AG08396 (cell line): Measurements from ENCODE around the gene SYCP3.
"Not testable (repeated sequence)": the region's sequence is repeated elsewhere in the genome, so short reads cannot be mapped to it uniquely, and the experiment has no call there.

Experiments
- DNase-seq: peaks from one replicate; pipeline ENCODE4 v3.0.0; 2012; ENCODE audit warnings: low spot score, mixed read lengths

The SYCP3 gene

GRCh38 chr12:101759396-101760047 lies 20.3 kb upstream of the SYCP3 start:
- DNase-seq = peak; percentile 41

DNA sequence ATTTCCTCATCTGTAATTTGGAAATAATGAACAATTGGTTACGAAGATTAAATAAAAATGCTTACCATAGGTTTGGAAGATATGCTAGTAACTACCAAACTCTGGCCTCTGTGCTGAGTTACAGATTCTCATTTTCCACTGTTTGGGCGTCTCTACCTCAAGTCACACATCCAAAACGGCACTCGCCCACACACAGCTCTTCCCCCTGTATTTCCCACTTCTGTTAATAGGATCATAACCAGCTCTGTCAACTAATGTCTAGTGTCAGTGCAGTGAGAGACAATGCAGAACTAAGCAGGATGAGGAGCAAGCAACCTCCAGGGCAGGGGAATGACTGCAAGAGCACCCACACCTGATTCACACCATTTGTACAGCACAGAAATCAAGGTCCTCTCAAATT lies 10.9 kb upstream of the SYCP3 start:
- DNase-seq = no peak

- no peak for DNase-seq
These were observed 10.4 kb upstream of the SYCP3 start for GRCh38 chr12:101749657-101750056.

DNA sequence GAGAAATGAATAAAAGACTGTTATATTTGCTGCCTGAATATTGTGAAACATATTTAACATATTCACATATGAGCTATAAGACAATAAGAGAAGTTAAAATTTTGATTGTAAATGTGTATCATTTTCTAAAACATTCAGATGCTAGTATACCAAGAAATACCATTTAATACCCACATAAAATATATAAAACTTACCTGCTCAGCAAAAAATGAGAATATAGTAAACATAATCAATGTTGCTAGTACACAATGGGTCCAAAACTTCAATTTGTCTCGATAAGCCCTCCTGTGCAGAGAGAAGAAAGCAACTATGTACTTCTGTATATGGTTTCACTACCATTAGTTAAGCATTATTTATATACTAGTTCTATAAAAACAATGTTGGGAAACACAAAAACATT lies 9.6 kb upstream of the SYCP3 start:
- no peak for DNase-seq

DNA sequence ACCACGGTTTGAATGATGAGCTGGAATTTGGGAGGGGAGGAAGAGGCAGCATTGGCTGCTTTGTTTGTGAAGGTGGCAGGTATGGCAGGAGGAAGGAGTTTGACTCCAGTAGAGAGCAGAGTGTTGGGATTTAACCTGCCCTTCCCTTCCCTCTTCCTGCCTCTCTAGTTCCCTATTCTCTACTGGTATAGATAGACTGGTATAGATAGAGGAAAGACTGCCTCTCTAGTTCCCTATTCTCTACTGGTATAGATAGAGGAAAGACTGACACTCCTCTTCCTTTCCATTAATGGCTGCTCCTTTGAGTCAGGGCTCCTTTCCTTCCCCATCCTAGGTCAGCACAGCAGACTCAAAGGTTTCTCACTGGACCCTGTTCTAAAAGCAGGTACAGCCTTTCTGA lies 8.4 kb upstream of the SYCP3 start:
- DNase-seq = no peak

GRCh38 chr12:101746661-101747060 lies 7.4 kb upstream of the SYCP3 start:
- no peak for DNase-seq

GRCh38 chr12:101746196-101746595 lies 6.9 kb upstream of the SYCP3 start:
- no peak for DNase-seq

DNA sequence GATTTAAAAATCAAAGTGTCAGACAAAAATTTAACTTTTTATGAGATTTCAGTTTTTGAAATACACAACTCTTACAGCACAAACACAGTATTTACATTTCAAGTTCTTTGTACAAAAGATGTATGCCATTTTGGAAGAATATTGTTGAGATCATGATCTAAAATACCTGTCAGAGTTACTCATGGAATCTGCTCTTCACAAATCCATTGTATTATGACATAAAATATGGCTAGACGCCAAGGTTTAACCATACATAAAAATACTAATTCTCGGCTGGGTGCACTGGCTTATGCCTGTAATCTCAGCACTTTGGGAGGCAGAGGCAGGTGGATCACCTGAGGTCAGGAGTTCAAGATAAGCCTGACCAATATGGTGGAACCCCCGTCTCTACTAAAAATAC lies 6.2 kb upstream of the SYCP3 start:
- DNase-seq = no peak

- DNase-seq = no peak
These were observed 4.6 kb upstream of the SYCP3 start for GRCh38 chr12:101743724-101744472.

DNA sequence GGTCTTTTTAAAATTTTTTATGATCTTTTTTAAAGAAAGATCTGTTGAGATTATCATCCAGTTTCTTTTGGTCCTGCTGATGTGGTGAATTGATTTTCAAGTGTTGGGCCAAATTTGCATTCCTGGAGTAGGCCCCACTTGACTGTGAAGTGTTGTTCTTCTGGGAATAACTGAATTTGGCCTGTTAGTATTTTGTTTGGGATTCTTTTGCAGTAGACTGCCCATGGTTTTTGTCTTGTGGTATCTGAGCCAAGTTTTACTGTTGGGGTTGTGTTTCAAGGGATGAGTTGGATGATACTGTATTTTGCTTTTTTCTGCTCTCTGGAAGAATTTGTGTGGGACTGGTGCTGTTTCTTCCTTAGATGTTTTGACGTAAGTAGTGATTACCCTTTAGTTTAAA lies 4.0 kb upstream of the SYCP3 start:
- DNase-seq = no peak

DNA sequence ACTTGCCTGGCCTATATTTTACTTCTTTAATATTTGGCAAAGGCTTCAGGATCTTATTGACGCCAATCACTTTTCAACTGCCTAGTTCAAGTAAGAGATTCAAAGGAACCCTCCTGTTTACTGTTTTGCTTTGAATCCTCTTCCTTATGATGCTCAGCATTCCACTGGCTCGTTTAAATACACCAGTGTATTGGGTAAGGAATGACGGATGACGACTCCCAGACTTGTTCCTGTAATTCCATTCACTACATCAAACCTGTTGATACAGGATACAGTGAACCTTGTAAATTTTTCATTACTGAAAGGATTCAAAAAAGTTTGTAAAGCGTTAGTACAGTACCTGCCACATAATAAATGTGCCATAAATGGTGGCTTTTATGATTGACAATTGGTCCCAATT lies 1.7 kb upstream of the SYCP3 start:
- DNase-seq = no peak

DNA sequence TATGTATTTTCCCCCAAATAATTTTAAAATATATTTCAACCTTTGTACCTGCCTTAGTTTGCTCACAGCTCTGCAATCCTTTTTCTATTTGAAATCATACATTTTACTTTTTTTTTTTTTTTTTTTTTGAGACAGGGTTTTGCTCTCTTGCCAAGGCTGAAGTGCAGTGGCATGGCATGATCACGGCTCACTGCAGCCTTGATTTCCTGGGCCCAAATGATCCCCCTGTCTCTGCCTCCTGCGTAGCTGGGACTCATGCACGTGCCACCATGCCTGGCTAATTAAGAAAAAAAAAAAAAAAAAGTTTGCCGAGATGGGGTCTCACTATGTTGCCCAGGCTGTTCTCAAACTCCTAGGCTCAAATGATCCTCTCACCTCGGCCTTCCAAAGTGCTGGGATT lies 1.3 kb upstream of the SYCP3 start:
- no peak for DNase-seq

DNA sequence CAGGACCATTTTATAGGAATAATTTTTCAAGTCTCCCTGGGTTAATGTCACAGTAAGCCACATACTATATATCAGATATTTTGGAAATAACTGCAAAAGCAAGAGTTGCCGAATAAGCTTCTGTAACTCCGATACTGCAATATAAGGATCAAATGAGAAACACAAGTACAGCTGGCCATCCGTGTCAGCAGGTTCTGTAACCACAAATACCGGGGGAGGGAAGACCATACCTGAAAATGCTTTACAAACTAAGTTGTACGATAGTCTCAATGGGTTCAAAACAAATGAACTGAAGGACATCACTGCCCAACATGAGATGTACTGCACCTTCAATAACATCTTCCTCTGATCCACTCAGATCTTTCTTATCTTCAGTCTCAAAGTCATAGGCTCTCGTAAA lies 1.8 kb downstream of the SYCP3 start:
- no peak for DNase-seq

- not testable (repeated sequence) for DNase-seq
These were observed 4.8 kb downstream of the SYCP3 start for GRCh38 chr12:101734482-101734881.

GRCh38 chr12:101733166-101733565 lies 6.1 kb downstream of the SYCP3 start:
- DNase-seq = no peak

DNA sequence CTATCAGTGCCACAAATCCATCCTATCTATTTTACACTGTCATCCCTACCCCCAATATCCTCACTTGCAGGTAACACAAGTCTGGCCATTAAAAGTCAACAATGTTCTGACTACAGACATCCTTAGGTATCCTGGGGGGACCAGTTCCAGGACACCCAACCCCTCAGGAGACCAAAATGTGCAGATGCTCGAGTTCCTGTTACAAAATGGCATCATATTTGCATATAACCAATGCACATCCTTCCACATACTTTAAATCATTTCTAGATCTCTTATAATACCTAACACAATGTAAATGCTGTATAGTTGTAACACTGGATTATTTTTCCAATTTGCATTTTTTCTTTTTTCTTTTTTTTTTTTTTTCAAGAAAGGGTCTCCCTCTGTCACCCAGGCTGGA lies 6.9 kb downstream of the SYCP3 start:
- DNase-seq = no peak

DNA sequence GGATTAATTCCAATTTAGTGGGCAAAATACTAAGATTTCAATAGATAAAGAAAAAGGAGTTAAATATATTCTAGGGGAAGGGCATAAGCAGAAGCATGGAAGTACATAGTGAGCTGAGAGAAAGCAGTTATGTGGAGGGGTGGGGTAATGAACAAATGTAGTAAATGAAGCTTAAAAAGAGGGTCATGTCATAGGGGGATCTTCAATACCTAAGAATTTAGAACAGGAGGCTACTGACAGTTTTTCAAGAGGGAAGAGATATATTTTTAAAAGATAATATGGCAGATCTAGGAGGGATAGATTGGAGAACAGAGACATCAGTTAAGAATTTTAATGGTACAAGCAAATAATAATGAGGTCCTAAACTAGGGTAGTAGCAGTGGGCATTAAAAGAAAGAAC lies 9.4 kb downstream of the SYCP3 start:
- DNase-seq = no peak

DNA sequence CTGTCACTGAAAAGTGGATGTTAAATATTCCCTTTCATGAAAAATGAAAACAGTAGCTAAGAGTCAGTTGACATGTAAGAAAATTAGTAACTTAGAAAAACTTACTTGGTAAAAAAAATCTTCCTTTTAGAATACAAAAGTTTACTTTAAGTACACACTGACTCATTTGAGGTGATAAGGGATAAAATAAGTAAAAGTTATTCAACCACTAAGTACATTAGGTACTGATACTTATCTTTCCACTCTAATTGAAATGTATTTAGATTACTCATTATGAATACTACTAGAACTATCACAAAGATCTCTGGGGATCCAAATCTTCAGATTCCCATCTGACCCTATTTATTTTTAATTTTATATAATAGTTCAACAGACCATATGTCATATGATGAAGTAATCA lies 12.2 kb downstream of the SYCP3 start:
- no peak for DNase-seq

GRCh38 chr12:101722392-101722791 lies 16.9 kb downstream of the SYCP3 start:
- DNase-seq = no peak

DNA sequence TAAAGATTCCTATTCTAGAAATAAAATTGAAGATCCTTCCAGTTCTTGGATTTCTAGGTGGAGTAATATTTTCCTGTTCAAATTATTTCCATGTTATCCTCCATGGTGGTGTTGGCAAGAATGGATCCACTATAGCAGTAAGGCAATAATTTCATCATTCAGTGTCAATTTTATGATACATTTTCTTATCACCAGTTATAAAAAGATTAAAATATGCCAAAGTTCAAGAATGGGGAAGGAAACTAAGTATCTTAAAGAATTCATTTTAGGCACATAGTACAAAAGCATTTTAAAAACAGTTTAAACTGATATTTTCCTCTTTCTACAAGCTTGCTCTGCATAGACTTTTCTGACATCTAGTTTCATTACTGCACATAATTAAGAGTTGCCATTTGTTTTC lies 19.1 kb downstream of the SYCP3 start:
- no peak for DNase-seq

GRCh38 chr12:101719566-101719965 lies 19.7 kb downstream of the SYCP3 start:
- no peak for DNase-seq

- no peak for DNase-seq
These were observed 24.3 kb downstream of the SYCP3 start for GRCh38 chr12:101714877-101715444.

- DNase-seq = no peak
These were observed 25.3 kb downstream of the SYCP3 start for GRCh38 chr12:101713930-101714329.
